ENCODE data around the gene CBX8. TPM values are rescaled to one million over a fixed set of nuclear protein-coding genes. Genes with fewer than 3 reads are reported as not detected.

Gene CBX8
- total RNA-seq, 1 donor from 2014 or later, result 8.4 TPM

DNA sequence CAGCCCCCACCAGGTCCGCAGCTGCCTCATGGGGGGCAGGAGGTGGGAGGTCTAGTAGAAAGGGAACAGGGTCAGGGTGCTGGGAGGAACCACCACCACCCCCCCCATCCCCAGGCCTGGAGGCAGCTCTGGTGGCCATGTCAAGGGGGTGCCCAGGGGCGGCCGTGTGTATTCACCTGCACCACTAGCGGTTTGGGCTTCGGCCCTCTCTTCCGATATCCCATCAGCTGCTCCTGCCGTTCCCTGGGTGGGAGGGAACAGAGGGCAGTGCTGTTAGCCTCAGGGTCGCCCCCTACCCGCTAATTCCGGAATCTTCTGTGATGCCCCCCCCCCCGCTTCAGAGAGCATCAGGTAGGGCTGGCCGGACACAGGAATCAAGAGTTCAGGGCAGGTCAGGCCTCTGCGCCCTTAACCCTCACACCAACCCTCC, 38.6 kb upstream of the CBX8 start:
- no peak for DNase-seq

DNA sequence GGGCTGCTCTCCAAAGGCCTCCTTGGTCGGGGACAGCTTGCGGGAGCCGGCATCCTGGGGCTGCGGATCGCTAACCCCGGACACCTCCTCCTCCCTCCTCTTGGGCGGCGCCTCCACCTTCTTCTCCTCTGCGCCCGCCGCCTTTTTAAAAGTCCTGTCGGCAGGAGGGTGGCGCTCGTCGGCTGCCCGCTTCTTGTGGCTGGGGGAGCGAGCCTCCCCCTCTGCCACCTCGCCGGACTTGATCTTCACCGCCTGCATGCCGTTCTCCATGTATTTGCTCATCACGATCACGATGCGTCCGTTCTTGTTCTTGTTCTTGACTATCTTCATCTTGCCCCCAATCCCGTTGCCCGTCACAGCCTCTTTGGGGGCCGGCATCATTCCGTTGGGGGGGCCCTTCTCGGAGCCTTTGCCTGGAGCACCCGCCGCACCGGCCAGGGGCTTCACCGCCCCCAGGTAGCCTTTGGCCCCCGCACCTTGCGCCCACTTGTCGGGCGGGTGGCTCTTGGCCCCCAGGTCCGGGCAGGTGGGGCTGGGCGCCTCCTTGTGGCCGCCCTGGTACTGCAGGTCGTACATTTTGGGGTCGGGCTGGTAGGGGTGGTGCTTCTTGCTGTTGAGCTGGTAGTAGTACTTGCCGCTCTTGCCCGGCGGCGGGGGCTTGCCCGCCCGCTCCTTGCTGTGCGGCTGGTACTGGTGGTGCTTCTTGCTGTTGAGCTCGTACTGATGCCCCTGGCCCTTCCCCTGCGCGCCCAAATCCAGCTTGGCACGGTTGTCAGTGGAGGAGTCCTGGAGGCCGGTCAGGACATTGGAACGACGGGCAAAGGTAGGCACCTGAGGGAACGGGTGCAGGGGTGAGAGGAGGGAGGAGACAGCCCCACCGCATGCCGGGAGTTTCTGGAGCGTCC, 37.9 kb upstream of the CBX8 start:
- no peak for DNase-seq

DNA sequence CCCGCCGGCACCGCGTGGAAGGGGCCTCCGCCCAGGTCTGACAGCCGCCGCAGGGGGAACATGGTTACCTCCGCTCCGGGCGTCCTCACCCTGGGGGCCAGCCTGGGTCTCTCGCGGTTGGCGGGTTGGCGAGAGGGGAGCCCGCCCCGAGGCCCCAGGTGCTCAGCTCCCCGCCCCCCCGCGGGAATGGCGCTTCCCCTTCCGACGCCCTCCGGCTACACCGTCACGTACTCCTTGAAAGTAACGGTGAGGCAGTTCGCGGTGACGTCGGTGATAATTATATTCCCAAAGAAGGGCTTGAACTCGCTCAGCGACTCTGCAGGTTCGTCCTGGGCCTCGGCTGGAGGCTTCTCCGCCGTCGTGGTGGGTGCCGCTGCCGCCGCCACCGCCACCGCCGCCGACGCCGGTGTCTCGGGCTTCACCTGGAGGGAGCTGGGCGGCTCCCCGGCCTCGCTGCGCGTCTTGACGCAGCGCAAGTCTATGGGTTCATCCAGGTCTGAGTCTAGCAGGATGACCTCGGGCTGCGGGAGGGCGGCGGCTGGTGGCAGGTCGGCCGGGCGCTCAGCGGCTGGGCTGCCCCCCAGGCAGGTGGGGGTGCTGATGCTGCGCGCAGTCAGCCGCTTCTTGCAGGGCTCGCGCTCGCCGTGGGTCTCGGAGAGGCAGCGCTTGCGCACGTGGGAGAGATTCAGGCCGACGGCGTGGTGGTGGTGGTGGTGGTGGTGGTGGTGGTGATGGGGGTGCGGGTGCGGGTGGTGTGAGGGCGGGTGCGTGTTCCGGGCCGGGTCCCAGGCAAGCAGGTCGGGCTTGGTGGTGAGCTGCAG, 37.1 kb upstream of the CBX8 start:
- DNase-seq, result no peak

DNA sequence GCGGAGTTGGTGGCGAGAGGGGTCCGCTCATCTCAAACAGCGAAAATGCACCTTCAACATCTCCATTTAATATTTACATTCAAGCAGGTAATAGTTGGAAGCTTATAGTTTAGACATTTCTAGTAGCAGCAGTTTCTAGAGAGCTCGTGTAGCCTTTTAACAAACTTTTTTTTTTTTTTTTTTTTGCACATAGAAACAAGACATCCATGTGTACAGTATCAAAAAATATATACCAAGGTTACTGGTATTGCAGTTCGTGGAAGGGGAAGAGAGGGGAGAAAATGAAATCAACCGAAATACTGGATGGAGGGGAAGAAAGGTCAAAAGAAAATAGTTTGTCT, 36.2 kb upstream of the CBX8 start:
- DNase-seq, result no peak

DNA sequence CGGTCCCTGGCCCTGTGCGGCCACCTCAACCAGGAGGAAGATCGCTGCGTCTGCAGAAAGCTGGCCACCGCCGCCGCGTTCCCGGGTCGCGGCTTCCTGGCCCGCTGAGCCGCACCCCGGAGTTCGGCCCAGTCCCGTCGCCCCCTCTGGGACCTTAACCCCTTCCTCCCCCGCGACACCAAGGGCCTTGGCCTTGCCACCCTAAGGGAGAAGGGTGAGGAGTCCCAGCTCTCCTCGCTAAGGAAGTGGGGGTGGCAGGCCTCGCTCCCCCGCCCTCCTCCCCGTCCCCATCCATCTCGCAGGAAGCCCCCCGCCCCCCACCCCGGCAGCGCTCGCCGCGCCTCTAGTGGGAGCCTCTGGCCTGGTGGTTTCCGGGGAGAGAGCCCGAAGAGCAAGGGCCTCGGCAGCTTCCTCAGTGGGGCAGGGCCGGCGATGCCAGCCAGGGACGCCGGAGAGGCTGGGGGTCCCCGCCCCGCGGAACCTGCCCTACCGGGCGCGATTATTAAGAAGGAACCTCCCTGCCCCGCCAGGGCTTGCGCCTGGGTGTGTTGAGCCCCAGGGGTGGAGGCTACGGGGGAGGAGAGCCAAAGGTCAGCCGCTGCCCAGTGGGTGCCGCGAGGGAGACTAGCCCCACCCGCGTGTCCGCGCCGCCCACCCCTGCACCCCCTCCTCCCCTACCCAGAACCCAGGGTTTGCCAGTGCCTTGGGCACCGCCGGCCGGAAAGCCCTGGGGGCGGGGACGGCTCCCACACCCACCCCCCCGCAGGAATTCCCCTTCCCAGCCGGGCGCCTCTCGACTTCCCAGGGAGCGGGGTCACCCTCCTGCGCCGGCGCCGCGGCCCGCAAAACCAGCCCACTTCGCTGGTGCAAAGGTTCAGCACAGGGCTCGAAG, 35.6 kb upstream of the CBX8 start:
- no peak for DNase-seq

DNA sequence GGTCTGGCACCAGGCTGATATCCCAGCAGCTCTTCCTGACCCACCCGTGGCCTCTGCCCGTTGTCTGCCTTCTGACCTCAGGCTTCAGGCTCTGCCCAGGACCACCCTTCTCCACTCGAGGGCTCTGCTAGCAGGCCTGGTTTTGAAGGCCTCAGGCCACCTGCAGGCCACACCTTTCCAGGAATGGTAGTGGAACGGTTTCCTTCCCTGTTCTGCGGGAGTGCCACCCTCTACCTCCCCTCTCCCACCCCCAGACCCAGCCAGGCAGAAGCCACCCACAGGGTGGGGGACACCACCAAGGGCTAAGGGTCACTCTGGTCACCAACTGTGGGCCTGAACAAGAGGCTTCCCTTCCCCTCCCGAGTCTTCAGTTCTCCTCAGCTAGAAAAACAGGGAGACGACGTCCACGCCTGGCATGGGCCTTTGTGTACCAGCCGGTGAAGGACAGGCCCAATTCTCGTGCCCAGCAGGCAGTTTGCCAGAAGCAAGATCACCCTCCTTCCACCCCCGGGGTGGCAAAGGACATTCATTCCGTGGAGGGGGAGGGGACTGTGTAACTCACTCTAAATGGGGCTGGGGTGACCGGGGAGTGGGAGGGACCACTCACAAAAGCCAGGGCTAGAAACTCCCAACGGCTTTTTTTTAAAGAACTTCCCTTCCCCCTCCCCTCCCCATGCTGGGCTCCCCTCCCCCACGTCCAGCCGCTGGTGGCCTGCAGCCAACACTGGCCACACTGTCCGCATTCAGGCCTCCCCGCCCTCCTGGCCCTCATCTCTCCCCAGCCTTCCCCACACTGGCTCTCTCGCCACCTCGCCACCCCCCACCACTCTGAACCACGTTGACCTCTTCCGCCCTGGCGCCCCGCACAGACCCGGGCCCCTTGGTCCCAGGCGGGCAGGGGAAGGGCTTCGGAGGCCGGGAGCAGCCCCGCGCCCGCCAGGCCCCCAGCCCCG, 34.7 kb upstream of the CBX8 start:
- peak; percentile 58 for DNase-seq

DNA sequence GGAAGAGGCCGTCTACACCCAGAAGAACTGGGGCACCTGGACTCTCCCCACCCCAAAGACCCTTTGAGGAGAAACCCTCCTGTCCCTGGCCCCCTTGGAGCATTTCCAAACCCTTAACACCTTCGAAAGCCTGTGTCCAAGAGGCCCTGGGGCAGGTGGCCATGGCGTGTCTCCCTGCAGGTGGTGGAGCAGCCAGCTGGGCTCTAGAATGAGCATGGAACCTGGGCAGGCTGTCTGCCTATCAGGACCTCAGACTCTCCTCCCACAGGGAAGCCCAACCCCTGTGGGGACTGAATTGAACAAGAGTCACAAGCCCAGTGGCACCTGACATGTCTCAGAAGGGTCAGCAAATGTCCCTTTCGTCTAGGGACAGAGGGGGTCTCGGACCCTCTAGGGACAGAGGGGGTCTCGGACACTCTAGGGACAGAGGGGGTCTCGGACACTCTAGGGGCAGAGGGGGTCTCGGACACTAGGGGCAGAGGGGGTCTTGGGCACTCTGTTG, 33.9 kb upstream of the CBX8 start:
- no peak for DNase-seq

DNA sequence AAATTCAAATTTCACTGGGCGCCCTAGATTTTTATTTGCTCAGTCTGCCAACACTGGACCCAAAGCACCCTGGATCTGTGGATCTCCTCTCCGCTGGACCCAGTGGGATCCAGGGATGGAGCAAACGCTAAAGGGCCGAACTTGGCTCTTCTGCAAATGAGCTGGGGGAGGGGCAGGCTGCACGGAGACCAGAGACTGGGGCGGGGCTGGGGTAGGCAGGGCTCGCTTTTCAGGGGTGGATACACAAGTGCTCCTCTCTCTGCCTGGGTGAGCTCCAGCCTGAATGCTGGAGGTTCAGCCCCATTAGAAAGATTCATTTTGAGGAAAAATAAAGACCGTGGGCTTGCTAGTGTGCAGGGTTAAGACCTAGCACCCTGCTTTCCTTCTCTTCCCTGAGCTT, 33.4 kb upstream of the CBX8 start:
- no peak for DNase-seq

DNA sequence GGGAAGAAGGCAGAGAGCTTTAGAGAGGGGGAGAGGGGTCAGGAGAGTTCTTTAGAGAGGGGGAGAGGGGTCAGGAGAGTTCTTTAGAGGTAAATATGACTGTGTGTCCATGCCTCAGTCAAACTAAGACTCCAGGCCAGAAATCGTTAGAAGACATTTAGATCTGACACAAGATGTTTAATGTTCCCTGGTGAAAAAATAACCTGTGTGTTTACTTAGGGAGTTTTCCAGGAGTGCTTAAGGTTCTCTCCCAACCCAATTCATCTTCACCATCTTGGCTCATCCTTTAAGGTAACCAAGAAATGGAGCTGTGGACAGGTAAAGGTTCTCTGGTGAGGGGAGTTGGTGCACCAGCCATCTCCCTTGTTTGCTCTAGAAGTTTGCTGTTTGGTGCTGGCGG, 32.6 kb upstream of the CBX8 start:
- DNase-seq, result no peak

DNA sequence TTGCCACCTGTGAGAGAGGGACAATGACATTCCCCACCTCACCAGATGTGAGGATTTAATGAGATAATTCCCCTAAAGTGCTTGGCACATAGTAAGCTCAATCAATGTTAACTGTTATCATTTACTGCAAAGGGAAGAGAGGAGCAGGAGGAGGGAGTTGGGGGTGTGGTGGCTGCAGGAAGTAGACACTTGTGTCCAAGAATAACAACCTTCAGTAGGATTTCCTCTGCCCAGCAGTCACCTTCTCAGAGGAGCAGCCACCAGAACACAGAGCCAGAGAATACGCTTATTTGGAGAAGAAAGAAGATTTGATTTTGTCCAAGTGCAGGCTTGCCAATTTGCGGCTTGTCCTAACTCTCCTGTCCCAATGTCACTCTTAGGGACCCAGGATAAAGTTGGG, 32.1 kb upstream of the CBX8 start:
- DNase-seq, result no peak

DNA sequence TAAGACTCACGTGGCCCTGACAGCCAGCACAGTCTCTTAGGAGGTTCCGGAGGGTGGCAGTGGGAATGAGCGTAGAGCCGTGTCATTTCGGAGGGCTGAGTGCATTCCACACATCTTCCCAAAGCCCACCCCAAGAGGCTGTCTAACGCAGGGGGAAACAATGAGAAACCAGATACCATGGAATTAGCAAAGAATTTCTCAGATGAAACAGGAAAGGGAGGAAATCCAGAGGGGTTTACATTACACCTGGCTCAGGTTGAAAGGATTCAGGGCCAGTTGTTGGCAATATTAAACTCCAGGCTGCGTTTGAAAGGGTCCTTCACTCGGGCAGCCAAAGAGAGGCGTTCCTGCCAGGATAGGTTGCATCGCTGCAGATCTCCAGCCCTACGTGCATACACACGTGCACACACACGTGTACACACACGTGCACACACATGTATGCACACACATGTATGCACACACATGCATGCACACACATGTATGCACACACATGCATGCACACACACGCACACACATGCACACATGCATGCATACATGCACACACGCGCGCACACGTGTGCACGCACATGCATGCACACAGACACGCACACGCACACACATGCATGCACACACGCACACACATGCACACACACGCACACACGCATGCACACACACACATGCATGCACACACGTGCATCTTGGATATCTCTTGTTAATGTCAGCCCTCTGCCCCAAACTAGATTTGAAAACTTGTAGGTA, 30.1 kb upstream of the CBX8 start:
- no peak for DNase-seq

DNA sequence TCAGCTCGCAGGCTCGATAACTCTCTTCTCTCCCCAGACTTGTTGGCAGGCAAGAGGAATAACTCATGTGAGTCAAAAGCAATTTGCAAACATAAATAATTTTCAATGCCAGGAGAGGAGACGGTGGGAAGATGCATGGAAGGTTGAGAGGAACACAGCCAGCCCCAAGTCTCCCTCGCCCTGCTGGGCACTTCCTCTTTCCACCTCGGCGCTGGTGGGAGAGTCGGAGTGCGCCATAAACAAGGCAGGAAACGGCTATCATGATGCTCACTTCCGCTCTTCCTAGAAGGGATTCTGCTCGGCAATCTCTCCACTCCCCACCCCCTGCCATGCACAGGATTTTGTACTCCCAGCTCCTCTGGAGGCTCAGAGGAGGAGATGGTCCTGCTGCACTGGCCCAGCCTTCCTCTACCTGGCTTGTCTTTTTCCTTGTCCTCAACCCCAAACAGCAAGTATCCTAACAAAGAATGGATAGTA, 29.4 kb upstream of the CBX8 start:
- DNase-seq, result no peak

DNA sequence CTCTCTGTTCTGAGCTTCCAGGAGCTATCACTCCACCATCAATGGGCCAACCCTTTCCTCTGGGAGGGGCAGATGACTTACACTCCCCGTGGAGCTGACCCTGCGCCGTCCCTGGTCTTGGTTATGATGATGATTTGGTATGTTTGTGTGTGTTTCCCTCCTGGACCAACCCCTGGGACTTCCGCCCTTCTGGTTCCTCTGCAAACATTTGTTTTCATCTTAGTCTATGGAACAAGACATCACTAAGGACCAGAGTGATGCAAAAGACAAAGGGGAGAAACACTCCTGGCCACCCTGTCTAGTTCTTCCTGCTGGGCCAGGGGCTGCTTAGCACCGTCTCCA, 28.7 kb upstream of the CBX8 start:
- no peak for DNase-seq

DNA sequence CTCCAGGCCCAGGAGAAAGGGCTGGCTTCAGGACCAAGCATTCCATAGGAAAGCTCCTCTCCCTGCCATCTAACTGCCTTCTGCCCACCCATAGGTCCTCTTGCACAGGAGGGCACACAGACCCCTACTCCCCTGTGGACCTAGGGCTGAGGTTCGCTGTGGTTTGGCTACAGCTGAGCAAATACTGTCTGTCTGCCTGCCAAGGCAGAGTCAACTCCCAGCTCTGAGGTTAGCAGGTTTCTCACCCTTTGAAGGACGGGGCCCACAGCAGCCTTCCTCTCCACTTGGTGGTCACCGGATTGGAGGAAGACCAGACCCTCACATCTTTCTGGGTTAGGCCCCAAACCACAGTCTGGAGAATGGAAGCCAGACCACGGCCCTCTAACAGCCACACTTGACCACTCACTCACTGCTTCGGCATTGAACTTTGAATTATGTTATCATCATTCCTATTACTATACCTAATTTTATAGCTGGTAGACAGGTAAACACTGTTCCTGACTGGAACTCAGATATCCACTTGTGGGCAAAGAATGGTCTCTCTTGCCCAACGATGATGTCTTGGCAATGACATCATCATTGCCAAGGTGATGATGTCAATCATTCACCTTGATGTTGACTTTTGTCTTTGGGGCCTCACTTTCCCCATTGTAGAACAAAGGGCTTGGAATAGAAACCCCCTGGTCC, 28.2 kb upstream of the CBX8 start:
- no peak for DNase-seq

DNA sequence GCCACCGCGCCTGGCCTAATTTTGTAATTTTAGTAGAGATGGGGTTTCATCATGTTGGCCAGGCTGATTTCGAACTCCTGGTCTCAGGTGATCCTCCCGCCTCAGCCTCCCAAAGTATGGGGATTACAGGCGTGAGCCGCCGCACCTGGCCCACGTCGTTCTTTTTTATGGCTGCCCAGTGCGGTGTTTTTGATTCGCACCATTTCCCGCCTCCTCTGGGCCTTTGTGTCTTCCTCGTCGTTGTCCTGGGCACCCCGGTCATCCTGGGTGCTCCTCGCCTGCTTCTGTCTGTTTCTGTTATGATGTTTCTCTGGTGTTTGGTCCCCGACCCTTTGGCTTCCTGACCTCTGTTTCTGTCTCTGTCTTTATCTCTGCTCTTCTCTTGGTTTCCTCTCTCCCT, 27.4 kb upstream of the CBX8 start:
- no peak for DNase-seq

DNA sequence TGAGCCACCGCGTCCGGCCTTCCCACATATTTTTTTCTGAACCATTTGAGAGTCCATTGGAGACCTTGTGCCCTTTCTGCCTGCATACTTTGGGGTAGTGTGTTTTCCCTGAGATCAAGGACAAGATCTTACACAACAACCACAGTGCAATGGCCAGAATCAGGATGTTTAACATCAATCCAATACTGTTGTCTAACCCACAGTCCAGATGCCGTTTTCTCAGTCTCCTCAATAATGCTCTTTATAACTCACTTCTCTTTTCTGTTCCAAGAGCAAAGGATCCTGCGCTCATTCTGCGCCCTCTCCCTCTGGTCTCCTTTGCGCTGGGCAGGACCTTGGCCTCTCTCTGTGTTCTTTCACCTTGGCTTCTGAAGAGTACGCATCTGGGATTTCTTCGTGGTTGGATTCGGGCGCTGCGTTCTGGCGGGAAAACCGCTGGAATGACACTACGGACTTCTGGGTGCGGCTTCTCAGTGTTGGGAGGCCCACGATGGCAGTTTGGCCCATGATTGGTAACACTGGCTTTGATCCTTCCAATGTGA, 25.8 kb upstream of the CBX8 start:
- DNase-seq, result no peak

DNA sequence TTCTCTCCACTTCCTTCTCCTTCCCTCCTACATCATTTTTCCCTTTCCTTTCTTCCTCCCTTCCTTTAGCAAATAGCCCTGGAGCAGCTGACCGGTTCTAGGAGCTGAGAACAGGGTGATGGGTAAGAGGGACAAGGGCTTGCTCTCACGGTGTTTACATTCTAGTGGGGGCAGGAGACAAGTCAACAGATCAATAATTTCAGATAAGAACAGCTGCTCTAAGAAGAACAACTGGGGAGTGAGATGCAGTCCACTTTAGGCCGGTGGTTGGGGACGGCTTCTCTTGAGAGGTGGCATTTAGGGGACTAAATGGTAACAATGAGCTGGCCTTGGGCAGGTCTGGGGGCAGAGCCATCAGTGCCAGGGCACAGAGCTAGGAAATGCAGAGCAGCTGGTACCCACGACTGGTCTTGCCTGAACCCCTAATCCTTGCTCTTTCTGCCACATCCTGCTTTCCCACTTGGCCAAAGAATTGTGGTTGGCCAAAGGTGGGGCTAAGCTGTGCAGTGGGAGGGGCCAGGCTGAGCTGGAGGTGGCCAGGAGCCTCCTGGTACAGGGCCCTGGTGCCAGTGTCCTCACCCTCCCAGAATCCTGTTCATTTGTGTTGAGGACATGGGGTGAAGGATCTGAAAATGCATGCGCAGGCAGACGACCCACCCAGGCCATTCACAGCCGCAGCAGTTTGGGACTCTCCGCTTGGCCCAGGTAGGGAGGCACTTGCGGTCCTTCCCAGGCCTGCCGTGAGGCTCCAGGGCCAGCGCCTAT, 24.6 kb upstream of the CBX8 start:
- no peak for DNase-seq

DNA sequence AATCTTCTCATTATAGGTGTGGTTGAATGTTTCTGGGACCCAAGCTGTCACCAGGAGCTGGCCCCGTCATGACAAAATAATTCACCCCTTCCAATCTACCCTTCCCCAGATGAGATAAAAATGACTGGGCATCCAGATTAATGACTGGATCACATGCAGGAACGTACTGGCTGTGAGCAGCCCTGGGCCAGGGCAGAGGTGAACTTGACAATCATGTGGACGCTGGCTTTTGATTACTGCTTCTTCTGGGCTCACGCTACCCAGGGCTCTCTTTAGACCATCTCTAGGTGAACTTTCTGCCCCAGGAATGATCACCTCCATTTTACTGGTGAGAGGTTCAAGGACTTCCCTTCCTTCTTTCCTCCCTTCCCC, 24.1 kb upstream of the CBX8 start:
- DNase-seq, result no peak

Measured in occipital lobe (tissue), 2 donors.